Skin epidermis (tissue), 12 donors: ENCODE data around the gene KIF1B.
"Not testable (repeated sequence)": the region's sequence is repeated elsewhere in the genome, so short reads cannot be mapped to it uniquely, and the experiment has no call there.

Source experiments
- H3K27ac ChIP-seq, 21 experiments: fragments of 200-600 bp; sonication (generic) in 11 of 21; one replicate each; pipeline ENCODE4 v1.5.0; 2020; ENCODE audit warnings: mild to moderate bottlenecking in 3 of 21, inconsistent platforms in 2 of 21, moderate library complexity in 2 of 21
- H3K4me3 ChIP-seq, 7 experiments: fragments of 200-600 bp; sonication (generic) in 2 of 7; one replicate each; pipeline ENCODE4 v1.5.0; 2020; ENCODE audit warnings: inconsistent platforms in 2 of 7, mild to moderate bottlenecking in 2 of 7, moderate library complexity in 1 of 7

The KIF1B gene

GRCh38 chr1:10192263-10192662 is 18.1 kb upstream of the KIF1B start:
- no peak overlapping the region for H3K4me3 ChIP-seq
- H3K27ac ChIP-seq = no peak overlapping the region

GRCh38 chr1:10193288-10193687 is 17.1 kb upstream of the KIF1B start:
- H3K4me3 ChIP-seq = no peak overlapping the region
- no peak overlapping the region for H3K27ac ChIP-seq

DNA sequence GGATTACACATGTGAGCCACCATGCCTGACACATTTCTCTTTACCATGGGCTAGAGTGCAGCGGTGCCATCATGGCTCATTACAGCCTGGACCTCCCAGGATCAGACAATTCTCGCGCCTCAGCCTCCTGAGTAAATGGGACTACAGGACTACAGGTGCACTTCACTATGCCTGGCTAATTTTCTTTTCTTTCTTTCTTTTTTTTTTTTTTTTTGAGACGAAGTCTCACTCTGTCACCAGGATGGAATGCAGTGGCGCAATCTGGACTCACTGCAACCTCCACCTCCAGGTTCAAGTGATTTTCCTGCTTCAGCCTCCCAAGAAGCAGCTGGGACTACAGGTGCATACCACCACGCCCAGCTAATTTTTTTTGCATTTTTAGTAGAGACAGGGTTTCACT is 14.8 kb upstream of the KIF1B start:
- H3K4me3 ChIP-seq = no peak overlapping the region
- no peak overlapping the region for H3K27ac ChIP-seq

DNA sequence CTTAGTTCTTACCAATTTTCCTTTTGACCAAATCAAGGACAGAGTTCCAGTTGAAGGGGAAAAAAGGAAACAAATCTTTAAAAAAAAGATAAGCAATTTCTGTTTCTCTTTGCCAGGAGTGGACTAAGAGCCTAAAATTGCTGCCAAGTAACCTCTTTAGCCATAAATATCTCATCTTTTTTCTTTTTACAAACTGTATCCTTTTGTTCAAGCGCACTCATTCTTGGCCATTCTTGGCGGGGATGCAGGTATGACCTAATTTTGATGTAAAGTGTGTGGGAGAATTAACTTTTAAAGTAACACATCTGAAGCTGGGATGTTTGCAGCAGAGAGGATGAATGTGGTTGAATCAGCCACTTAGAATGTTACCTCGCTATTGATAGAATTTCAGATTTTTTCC is 13.4 kb upstream of the KIF1B start:
- no peak overlapping the region for H3K4me3 ChIP-seq
- no peak overlapping the region for H3K27ac ChIP-seq

DNA sequence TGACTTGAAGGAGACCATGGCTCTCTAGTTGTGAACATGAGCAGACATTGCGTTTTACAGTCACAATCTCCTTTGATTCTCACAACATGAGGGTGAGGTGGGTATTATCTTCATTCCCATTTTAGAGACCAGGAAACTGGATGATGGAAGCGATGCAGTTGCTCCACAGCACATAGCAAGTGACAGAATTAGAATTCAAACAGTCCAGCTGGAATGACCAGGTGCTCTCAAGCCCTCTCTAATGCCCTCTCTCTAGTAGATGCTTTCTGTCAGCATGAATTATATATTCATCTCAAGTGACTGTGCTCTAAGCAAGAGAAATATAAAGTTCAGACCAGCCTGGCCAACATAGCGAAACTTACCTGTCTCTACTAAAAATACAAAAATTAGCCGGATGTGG is 9.8 kb upstream of the KIF1B start:
- H3K27ac ChIP-seq = no peak overlapping the region
- H3K4me3 ChIP-seq = no peak overlapping the region

DNA sequence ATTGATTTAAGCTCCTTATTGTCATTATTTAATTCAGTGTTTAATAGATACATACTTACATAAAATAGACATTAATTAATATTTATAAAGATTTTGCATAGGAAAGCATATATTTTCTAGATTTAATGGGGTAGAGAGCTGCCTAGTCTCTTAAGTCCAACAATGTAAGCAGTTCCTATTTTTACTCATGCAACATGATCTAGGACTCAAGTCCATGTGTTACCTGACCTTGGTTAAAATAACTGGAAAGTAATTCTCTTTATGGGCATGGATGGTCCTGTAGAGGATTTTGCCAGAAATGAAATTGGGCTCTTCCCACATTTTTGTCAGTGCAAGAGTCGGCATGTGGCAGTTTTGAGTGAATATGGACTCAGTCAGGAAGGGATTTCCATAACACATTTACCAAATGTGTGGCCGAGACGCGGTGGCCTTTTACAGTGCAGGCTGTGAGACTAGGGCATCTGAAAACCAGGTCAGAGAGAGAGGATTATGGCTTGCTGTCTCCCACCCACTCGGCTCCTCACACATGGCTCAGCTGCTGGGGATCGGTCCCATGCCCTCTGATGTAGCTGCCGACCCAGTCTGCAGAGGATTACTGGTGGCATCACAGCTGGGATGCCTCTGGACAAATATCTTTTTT is 6.2 kb upstream of the KIF1B start:
- H3K27ac ChIP-seq = no peak overlapping the region
- no peak overlapping the region for H3K4me3 ChIP-seq

- H3K4me3 ChIP-seq, H3K27ac ChIP-seq: not testable (repeated sequence)
These were observed 5.2 kb upstream of the KIF1B start for GRCh38 chr1:10205206-10205605.

- H3K4me3 ChIP-seq = no peak overlapping the region
- no peak overlapping the region for H3K27ac ChIP-seq
These were observed 2.6 kb upstream of the KIF1B start for GRCh38 chr1:10207810-10208209.

DNA sequence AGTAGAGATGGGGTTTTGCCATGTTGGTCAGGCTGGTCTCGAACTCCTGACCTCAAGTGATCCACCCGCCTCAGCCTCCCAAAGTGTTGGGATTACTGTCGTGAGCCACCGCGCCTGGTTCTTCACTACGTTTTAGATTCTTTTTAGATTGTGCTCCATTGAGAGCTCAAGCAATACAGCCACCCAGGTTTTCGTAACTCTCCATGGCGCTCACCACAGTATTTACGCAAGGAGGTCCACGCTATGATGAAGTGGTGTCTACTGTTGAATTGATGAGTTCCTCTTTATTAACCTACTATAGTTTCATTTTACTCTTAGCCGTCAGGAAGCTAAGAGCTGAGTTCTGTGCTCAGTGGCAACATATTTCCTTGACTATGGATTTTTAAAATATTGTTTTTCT is 1.8 kb upstream of the KIF1B start:
- H3K27ac ChIP-seq = peak overlapping the region in 1 of 21 experiments; percentile 99
- no peak overlapping the region for H3K4me3 ChIP-seq

- Histone ChIP-seq H3K4me3 (peak overlapping the region; percentile 72 to 93 (median 87)), H3K27ac (peak overlapping the region in 20 of 21 experiments; percentile 78 to 99 (median 98))
These were observed 823 bp upstream of the KIF1B start for GRCh38 chr1:10209590-10209904.

DNA sequence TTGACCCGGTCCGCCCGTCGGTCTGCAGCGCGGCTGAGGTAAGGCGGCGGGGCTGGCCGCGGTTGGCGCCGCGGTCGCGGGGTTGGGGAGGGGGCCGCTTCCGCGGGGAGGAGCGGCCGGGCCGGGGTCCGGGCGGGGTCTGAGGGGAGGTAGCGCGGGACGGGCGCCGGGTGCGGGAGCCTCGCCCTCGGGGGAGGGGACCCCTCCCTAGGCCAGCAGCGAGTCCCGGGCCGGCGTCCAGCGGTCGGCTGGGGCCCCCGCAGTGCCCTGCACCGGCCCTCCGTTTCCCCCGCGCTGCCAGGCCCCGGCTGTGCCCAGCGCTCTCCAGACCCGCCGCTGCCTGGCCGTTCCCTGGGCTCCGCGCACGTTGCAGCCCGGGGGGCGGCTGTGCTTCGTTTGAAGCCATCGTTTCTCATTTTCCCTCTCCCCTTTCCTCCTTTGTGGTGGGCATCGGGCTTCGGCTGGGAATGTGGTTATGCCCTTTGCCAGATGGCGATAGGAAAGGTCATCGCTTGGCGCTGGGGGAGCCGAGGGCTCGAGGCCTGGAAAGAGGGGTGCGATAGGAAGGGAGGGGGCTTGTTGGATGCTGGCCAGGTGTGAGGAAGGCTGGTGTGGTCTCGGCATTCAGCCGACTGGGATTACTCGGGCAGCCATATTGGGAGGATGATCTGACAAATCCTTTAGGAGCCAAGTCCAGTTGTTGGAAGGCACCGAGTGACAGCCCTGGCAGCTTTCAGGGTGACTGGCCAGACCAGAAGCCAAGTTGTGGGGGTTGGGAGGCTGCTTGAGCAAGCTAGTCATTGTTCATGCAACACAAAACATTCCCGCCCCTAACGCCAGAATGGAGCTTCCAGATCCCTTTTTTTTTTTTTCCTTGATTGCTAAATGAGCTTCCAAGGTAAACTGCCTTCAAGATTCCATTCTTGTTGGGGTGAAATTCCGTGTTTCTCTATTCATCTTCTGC is 753 bp downstream of the KIF1B start:
- Histone ChIP-seq H3K4me3 (peak overlapping the region; percentile 72 to 93 (median 87)), H3K27ac (peak overlapping the region; percentile 78 to 99 (median 97))

- peak overlapping the region; percentile 72 to 93 (median 87) for H3K4me3 ChIP-seq
- H3K27ac ChIP-seq = peak overlapping the region in 19 of 21 experiments; percentile 78 to 99 (median 98)
These were observed 1.5 kb downstream of the KIF1B start for GRCh38 chr1:10211805-10212410.

- Histone ChIP-seq H3K4me3 (peak overlapping the region in 3 of 7 experiments; percentile 82 to 92 (median 90)), H3K27ac (peak overlapping the region in 13 of 21 experiments; percentile 78 to 99 (median 98))
These were observed 2.1 kb downstream of the KIF1B start for GRCh38 chr1:10212476-10212875.

- no peak overlapping the region for H3K4me3 ChIP-seq
- H3K27ac ChIP-seq = peak overlapping the region in 1 of 21 experiments; percentile 6
These were observed 2.9 kb downstream of the KIF1B start for GRCh38 chr1:10213186-10213705.

GRCh38 chr1:10216090-10216749 is 5.8 kb downstream of the KIF1B start:
- Histone ChIP-seq H3K27ac (no peak overlapping the region), H3K4me3 (no peak overlapping the region)

DNA sequence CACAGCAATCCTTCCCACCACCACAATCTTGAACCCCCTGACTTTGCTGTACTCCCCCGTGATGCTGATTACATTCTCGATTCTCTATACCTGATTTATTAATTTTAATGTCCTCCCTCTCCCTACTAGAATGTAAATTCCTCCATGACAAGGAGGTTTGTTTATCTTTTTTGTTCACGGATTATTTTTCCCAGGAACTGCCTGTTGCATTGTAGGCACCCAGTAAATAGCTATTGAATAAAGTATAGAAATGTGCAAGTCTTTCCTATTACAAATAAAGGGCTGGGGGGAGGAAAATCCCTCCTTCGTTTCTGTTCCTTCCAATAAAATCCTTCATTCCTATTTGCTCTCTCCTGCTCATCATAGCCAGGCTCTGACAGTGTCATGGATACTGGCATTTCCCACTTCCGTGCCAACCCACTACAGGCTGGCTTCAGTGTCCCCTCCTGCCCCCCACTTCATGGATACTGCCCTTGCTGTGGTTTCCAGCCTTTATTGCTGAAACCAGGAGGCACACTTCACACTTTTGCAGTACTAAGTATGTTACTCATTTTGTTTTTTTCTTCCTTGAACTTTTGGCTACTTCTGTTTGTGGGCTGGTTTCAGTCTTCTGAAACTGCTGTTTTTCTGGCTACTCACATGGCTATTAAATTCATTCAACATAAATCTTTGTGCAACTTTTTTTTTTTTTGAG is 7.5 kb downstream of the KIF1B start:
- Histone ChIP-seq H3K4me3 (no peak overlapping the region), H3K27ac (peak overlapping the region in 1 of 21 experiments; percentile 1)

DNA sequence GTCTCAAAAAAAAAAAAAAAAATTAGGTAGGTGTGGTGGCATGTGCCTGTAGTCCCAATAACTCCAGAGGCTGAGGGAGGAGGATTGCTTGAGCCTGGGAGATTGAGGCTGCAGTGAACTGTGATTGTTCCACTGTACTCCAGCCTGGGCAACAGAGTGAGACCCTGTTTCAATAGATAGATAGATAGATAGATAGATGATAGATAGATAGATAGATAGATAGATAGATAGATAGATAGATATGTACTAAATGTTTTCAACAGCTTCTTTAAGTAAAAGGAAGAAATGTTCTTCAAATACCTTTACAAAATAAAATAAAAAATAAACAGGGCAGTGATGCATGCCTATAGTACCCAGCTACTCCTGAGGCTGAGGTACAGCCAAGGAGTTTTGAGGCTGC is 9.8 kb downstream of the KIF1B start:
- H3K27ac ChIP-seq = no peak overlapping the region

GRCh38 chr1:10220657-10221056 is 10.3 kb downstream of the KIF1B start:
- not testable (repeated sequence) for H3K4me3 ChIP-seq, H3K27ac ChIP-seq

More for the DNA sequence above, 9.8 kb downstream of the KIF1B start:
- no peak overlapping the region for H3K4me3 ChIP-seq

DNA sequence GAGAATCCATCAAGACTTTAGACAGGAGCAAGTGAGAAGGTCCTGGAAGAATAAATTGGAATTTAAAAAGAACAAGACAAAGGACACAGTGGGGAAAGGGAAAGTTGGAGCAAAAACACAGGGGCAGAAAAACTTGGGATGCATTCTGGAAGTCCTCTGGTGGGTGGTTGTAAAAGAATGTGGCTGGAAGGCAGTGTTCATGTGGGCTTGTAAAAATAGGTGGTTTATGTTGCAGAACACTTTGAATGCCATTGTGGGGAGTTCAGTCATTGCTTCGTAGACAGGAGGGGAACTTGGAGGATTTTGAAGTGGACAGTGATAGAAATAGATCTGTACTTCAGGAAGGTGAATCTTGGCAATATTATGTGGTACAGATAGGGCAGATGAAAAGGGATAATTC is 15.2 kb downstream of the KIF1B start:
- no peak overlapping the region for H3K27ac ChIP-seq
- H3K4me3 ChIP-seq = no peak overlapping the region
